Measurements from ENCODE around the gene KLHDC7B.

The KLHDC7B gene

GRCh38 chr22:50545522-50546325, at the start of gene KLHDC7B:
Gene KLHDC7B (plus strand): TSS chr22:50545899. CDS start chr22:50546244, 345 bp downstream.
- TF ChIP-seq CTCF (IDR thresholded peaks at IDR 0.05; ENCODE audit: extremely low read depth, insufficient read depth, missing control alignments) = no peak
- in situ Hi-C loops (cut with MboI; ENCODE audit: low pct_unique_long_range_greater_than_20kb, low sequenced_read_pairs, unreplicated experiment) = no loop called here
- DNase-seq (ENCODE audit: low spot score) = peak; percentile 49

- TF ChIP-seq CTCF (IDR thresholded peaks at IDR 0.05; ENCODE audit: extremely low read depth, insufficient read depth, missing control alignments) = no peak
- DNase-seq (ENCODE audit: low spot score) = no peak
- in situ Hi-C loops (cut with MboI; ENCODE audit: low pct_unique_long_range_greater_than_20kb, low sequenced_read_pairs, unreplicated experiment) = loop anchor here (10.0 kb wide), 1 partner anchor 242 kb away; the partner anchor contains the start of gene HDAC10
Measured at GRCh38 chr22:50497093-50497492, 48.6 kb upstream of the KLHDC7B start.

GRCh38 chr22:50498322-50498890, 47.3 kb upstream of the KLHDC7B start:
- peak; percentile 77 for DNase-seq (ENCODE audit: low spot score)
- in situ Hi-C loops (cut with MboI; ENCODE audit: low pct_unique_long_range_greater_than_20kb, low sequenced_read_pairs, unreplicated experiment) = loop anchor here (10.0 kb wide), 1 partner anchor 244 kb away; the partner anchor contains the start of gene HDAC10
- TF ChIP-seq CTCF (IDR thresholded peaks at IDR 0.05; ENCODE audit: extremely low read depth, insufficient read depth, missing control alignments) = peak; percentile 79

- in situ Hi-C loops (cut with MboI; ENCODE audit: low pct_unique_long_range_greater_than_20kb, low sequenced_read_pairs, unreplicated experiment) = no loop called here
- TF ChIP-seq CTCF (IDR thresholded peaks at IDR 0.05; ENCODE audit: extremely low read depth, insufficient read depth, missing control alignments) = no peak
- DNase-seq (ENCODE audit: low spot score) = no peak
Measured at GRCh38 chr22:50500452-50500851, 45.2 kb upstream of the KLHDC7B start.

GRCh38 chr22:50502096-50502495, 43.6 kb upstream of the KLHDC7B start:
- TF ChIP-seq CTCF (IDR thresholded peaks at IDR 0.05; ENCODE audit: extremely low read depth, insufficient read depth, missing control alignments) = no peak
- in situ Hi-C loops (cut with MboI; ENCODE audit: low pct_unique_long_range_greater_than_20kb, low sequenced_read_pairs, unreplicated experiment) = no loop called here

GRCh38 chr22:50502628-50503474, 42.8 kb upstream of the KLHDC7B start:
- no peak for DNase-seq (ENCODE audit: low spot score)
- in situ Hi-C loops (cut with MboI; ENCODE audit: low pct_unique_long_range_greater_than_20kb, low sequenced_read_pairs, unreplicated experiment) = no loop called here
- TF ChIP-seq CTCF (IDR thresholded peaks at IDR 0.05; ENCODE audit: extremely low read depth, insufficient read depth, missing control alignments) = no peak

More at GRCh38 chr22:50502096-50502495, 43.6 kb upstream of the KLHDC7B start:
- no peak for DNase-seq (ENCODE audit: low spot score)

All from GM13977 (cell line).